HepG2 (cell line): ENCODE measurements around the gene LGALS8.

ENCODE experiments used
- ARNT ChIP-seq: fragments of 450-650 bp; IDR thresholded peaks from 2 replicates; pipeline ENCODE4 v1.6.1; 2017
- FOSL2 ChIP-seq: sonication (generic); formaldehyde crosslinking; IDR thresholded peaks from 2 replicates; pipeline ENCODE4 v1.4.0; 2020; ENCODE audit warnings: missing genetic modification reagents
- NCOA1 ChIP-seq: sonication (generic); formaldehyde crosslinking; IDR thresholded peaks from 2 replicates; pipeline ENCODE4 v1.9.0; 2021; ENCODE audit warnings: missing genetic modification reagents
- POLR2A ChIP-seq, 2 experiments: IDR thresholded peaks; 2 replicates each; pipeline ENCODE4 v1.6.1; 2011; ENCODE audit warnings: low read depth in 2 of 2, low read length in 2 of 2, mild to moderate bottlenecking in 1 of 2, moderate library complexity in 1 of 2; ENCODE audit not compliant: insufficient read depth in 1 of 2
- ZNF224 ChIP-seq: sonication (generic); formaldehyde crosslinking; IDR thresholded peaks from 2 replicates; pipeline ENCODE4 v1.5.0; 2020; ENCODE audit warnings: mild to moderate bottlenecking, missing genetic modification reagents
- TF ChIP-seq, protein P1 (sequence below): sonication (generic); formaldehyde crosslinking; IDR thresholded peaks from 2 replicates; pipeline ENCODE4 v1.5.1; 2020; ENCODE audit warnings: mild to moderate bottlenecking, missing genetic modification reagents, moderate library complexity

DNA sequence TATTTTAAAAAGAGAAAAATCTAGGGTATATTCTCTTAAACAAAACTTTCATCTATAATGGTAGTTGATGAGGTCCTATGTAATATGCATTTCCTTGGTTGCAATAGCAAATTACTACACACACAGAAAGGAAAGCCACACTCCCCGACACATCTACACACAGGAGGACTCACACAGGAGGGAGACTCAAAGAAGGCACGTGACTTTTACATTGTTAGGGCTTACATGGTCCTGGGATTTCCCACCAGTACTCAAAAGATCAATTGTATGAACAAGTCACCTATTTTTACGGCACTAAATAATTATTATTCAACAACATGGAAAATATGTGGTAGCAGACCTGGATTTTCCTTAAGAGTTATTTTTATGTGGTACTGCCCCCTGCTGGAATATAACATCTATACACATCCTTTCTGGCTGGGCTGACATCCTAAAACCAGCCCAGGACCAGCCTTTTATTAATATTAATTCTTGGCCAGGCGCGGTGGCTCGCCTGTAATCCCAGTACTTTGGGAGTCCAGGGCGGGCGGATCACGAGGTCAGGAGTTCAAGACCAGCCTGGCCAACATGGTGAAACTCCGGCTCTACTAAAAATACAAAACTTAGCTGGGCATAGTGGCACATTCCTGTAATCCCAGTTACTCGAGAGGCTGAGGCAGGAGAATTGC lies 33.9 kb upstream of the LGALS8 start:
- no peak for TF ChIP-seq FOSL2 (CRISPR knock-in tag)
- TF ChIP-seq, protein P1, sequence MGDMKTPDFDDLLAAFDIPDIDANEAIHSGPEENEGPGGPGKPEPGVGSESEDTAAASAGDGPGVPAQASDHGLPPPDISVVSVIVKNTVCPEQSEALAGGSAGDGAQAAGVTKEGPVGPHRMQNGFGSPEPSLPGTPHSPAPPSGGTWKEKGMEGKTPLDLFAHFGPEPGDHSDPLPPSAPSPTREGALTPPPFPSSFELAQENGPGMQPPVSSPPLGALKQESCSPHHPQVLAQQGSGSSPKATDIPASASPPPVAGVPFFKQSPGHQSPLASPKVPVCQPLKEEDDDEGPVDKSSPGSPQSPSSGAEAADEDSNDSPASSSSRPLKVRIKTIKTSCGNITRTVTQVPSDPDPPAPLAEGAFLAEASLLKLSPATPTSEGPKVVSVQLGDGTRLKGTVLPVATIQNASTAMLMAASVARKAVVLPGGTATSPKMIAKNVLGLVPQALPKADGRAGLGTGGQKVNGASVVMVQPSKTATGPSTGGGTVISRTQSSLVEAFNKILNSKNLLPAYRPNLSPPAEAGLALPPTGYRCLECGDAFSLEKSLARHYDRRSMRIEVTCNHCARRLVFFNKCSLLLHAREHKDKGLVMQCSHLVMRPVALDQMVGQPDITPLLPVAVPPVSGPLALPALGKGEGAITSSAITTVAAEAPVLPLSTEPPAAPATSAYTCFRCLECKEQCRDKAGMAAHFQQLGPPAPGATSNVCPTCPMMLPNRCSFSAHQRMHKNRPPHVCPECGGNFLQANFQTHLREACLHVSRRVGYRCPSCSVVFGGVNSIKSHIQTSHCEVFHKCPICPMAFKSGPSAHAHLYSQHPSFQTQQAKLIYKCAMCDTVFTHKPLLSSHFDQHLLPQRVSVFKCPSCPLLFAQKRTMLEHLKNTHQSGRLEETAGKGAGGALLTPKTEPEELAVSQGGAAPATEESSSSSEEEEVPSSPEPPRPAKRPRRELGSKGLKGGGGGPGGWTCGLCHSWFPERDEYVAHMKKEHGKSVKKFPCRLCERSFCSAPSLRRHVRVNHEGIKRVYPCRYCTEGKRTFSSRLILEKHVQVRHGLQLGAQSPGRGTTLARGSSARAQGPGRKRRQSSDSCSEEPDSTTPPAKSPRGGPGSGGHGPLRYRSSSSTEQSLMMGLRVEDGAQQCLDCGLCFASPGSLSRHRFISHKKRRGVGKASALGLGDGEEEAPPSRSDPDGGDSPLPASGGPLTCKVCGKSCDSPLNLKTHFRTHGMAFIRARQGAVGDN (CRISPR knock-in tag): peak; percentile 24; the same call in 1 of the 2 replicates
- no peak for TF ChIP-seq ARNT
- no peak for TF ChIP-seq POLR2A (IDR thresholded peaks at IDR 0.05; ENCODE audit: insufficient read depth in 1 of 2, low read depth in 2 of 2, low read length in 2 of 2)
- no peak for TF ChIP-seq NCOA1 (CRISPR knock-in tag)
- TF ChIP-seq ZNF224 (CRISPR knock-in tag): no peak
